HepG2 (cell line): ENCODE results near the gene TMEM143. TPM values are rescaled to one million over a fixed set of nuclear protein-coding genes. Genes with fewer than 3 reads are reported as not detected.

Source experiments
- BRCA1 ChIP-seq: sonication (generic); formaldehyde crosslinking; IDR thresholded peaks from 2 replicates; pipeline ENCODE4 v1.4.0; 2020; ENCODE audit warnings: missing genetic modification reagents
- GLI4 ChIP-seq: sonication (generic); formaldehyde crosslinking; IDR thresholded peaks from 2 replicates; pipeline ENCODE4 v1.5.1; 2020; ENCODE audit warnings: missing genetic modification reagents, mild to moderate bottlenecking, moderate library complexity, borderline replicate concordance
- GZF1 ChIP-seq: sonication (generic); formaldehyde crosslinking; IDR thresholded peaks from 2 replicates; pipeline ENCODE4 v1.5.1; 2020; ENCODE audit warnings: mild to moderate bottlenecking, missing genetic modification reagents
- HDAC1 ChIP-seq: sonication (generic); formaldehyde crosslinking; IDR thresholded peaks from 2 replicates; pipeline ENCODE4 v1.5.1; 2020; ENCODE audit warnings: mild to moderate bottlenecking, missing genetic modification reagents
- MEF2D ChIP-seq: sonication (generic); formaldehyde crosslinking; IDR thresholded peaks from 2 replicates; pipeline ENCODE4 v1.5.1; 2020; ENCODE audit warnings: mild to moderate bottlenecking, missing genetic modification reagents
- MXD1 ChIP-seq: sonication (generic); formaldehyde crosslinking; IDR thresholded peaks from 2 replicates; pipeline ENCODE4 v1.4.0; 2020; ENCODE audit warnings: mild to moderate bottlenecking, missing genetic modification reagents
- PATZ1 ChIP-seq: sonication (generic); formaldehyde crosslinking; IDR thresholded peaks from 2 replicates; pipeline ENCODE4 v1.4.0; 2020; ENCODE audit warnings: missing genetic modification reagents
- PREB ChIP-seq: sonication (generic); formaldehyde crosslinking; IDR thresholded peaks from 2 replicates; pipeline ENCODE4 v1.4.0; 2020; ENCODE audit warnings: missing genetic modification reagents
- RFX5 ChIP-seq: IDR thresholded peaks from 2 replicates; pipeline ENCODE4 v1.6.1; 2011; ENCODE audit warnings: low read depth, low read length, improper control_type of control experiment
- SAP130 ChIP-seq: IDR thresholded peaks from 2 replicates; pipeline ENCODE4 v1.6.1; 2016; ENCODE audit warnings: low read depth
- SMAD9 ChIP-seq: sonication (generic); formaldehyde crosslinking; IDR thresholded peaks from 2 replicates; pipeline ENCODE4 v1.5.1; 2020; ENCODE audit warnings: mild to moderate bottlenecking, missing genetic modification reagents
- THAP7 ChIP-seq: sonication (generic); formaldehyde crosslinking; IDR thresholded peaks from 2 replicates; pipeline ENCODE4 v1.8.1; 2023; ENCODE audit warnings: mild to moderate bottlenecking, missing genetic modification reagents
- XRCC5 ChIP-seq: fragments of 200-400 bp; formaldehyde crosslinking; optimal IDR thresholded peaks from 2 replicates; pipeline ENCODE3; 2017; ENCODE audit warnings: mild to moderate bottlenecking, low read length
- ZNF232 ChIP-seq: sonication (generic); formaldehyde crosslinking; IDR thresholded peaks from 2 replicates; pipeline ENCODE4 v1.4.0; 2020; ENCODE audit warnings: missing genetic modification reagents, borderline replicate concordance
- ZNF33B ChIP-seq: sonication (generic); formaldehyde crosslinking; IDR thresholded peaks from 2 replicates; pipeline ENCODE4 v1.5.1; 2020; ENCODE audit warnings: mild to moderate bottlenecking, missing genetic modification reagents
- ZNF503 ChIP-seq: sonication (generic); formaldehyde crosslinking; IDR thresholded peaks from 2 replicates; pipeline ENCODE4 v1.4.0; 2020; ENCODE audit warnings: missing genetic modification reagents
- ZNF567 ChIP-seq: sonication (generic); formaldehyde crosslinking; IDR thresholded peaks from 2 replicates; pipeline ENCODE4 v1.8.1; 2023; ENCODE audit warnings: mild to moderate bottlenecking, missing genetic modification reagents, borderline replicate concordance
- ZNF580 ChIP-seq: IDR thresholded peaks from 2 replicates; pipeline ENCODE4 v1.6.1; 2016; ENCODE audit warnings: low read depth, borderline replicate concordance
- ZNF691 ChIP-seq: sonication (generic); formaldehyde crosslinking; IDR thresholded peaks from 2 replicates; pipeline ENCODE4 v1.4.0; 2020; ENCODE audit warnings: missing genetic modification reagents, low read depth, mild to moderate bottlenecking, borderline replicate concordance
- ZNF790 ChIP-seq: sonication (generic); formaldehyde crosslinking; IDR thresholded peaks from 2 replicates; pipeline ENCODE4 v1.8.0; 2022; ENCODE audit warnings: missing genetic modification reagents, mild to moderate bottlenecking, borderline replicate concordance
- ZNF841 ChIP-seq: sonication (generic); formaldehyde crosslinking; IDR thresholded peaks from 2 replicates; pipeline ENCODE4 v1.8.1; 2023; ENCODE audit warnings: missing genetic modification reagents, borderline replicate concordance
- polyA plus RNA-seq, 8 experiments: library from polyadenylated mRNA; depleted of rRNA in 3 of 8; stranded (reverse) in 7 of 8; unstranded in 1 of 8; fragments of >200 nt; fragmentation: Illumina TruSeq in 4 of 8; extraction: Trizol in 4 of 8; gene quantifications; 2 replicates each; pipeline versions ENCODE4 v1.2.1 to v1.2.3, GENCODE V29; 2011 to 2016; ENCODE audit warnings: low read depth in 4 of 8, missing spikeins in 1 of 8, mixed read lengths in 1 of 8; ENCODE audit not compliant: insufficient read depth in 1 of 8
- total RNA-seq, 5 experiments: library from RNA; depleted of rRNA; stranded (reverse); fragments of >200 nt; fragmentation: Illumina TruSeq; extraction: Trizol; gene quantifications; 2 replicates each; pipeline ENCODE4 v1.2.3, GENCODE V29; 2016; ENCODE audit warnings: low read depth in 1 of 5

The TMEM143 gene
- total and polyA plus RNA-seq, 2 of the 13 experiments (the other 11 are each of a cell fraction or from before 2014, with no cell fraction given), result 7.7 to 11.3 TPM

GRCh38 chr19:48308631-48309586 lies 54.8 kb downstream of the TMEM143 start (continued):
- TF ChIP-seq SAP130 (CRISPR knock-in tag) (peak; percentile 47; the same call in 1 of the 2 replicates), BRCA1 (CRISPR knock-in tag) (no peak), ZNF580 (0 out of 2 replicates have a peak, but pooled peaks have one; percentile 29), XRCC5 (peak; percentile 49), HDAC1 (peak; percentile 40; the same call in 1 of the 2 replicates), THAP7 (no peak), PREB (CRISPR knock-in tag) (no peak), ZNF567 (CRISPR knock-in tag) (no peak), MXD1 (peak; percentile 28; the same call in 1 of the 2 replicates), ZNF232 (CRISPR knock-in tag) (0 out of 2 replicates have a peak, but pooled peaks have one; percentile 27), ZNF790 (CRISPR knock-in tag) (no peak), RFX5 (no peak), ZNF841 (CRISPR knock-in tag) (no peak), ZNF503 (CRISPR knock-in tag) (no peak), ZNF691 (CRISPR knock-in tag) (peak; percentile 49; the same call in 1 of the 2 replicates), PATZ1 (peak; percentile 7), SMAD9 (CRISPR knock-in tag) (no peak), MEF2D (0 out of 2 replicates have a peak, but pooled peaks have one; percentile 17), ZNF33B (no peak), GLI4 (CRISPR knock-in tag) (0 out of 2 replicates have a peak, but pooled peaks have one; percentile 53), GZF1 (CRISPR knock-in tag) (0 out of 2 replicates have a peak, but pooled peaks have one; percentile 44)
